Mesendoderm (in vitro differentiated cells): ENCODE data around the gene GNAT1.

ENCODE experiments used
- DNase-seq: peaks from one replicate; pipeline ENCODE4 v3.0.0; 2013
- H2AK5ac ChIP-seq: 2 replicates; pipeline ENCODE4 v1.6.1; 2013; ENCODE audit warnings: low read length, inconsistent platforms
- H2BK120ac ChIP-seq: 2 replicates; pipeline ENCODE4 v1.6.1; 2013; ENCODE audit warnings: low read depth, mild to moderate bottlenecking, low read length, moderate library complexity, mixed read lengths
- H2BK15ac ChIP-seq: replicated peaks from 2 replicates; pipeline ENCODE4 v1.6.1; 2013; ENCODE audit warnings: low read depth, mild to moderate bottlenecking, moderate library complexity
- H2BK5ac ChIP-seq: 2 replicates; pipeline ENCODE4 v1.6.1; 2013; ENCODE audit warnings: low read length, inconsistent platforms
- H3K18ac ChIP-seq: 2 replicates; pipeline ENCODE4 v1.6.1; 2013; ENCODE audit warnings: mild to moderate bottlenecking, low read length, mixed read lengths
- H3K23ac ChIP-seq: one replicate; pipeline ENCODE4 v1.6.1; 2013; ENCODE audit warnings: low read length
- H3K27ac ChIP-seq: 2 replicates; pipeline ENCODE4 v1.5.1; 2013; ENCODE audit warnings: low read depth, mild to moderate bottlenecking, inconsistent platforms, low read length, moderate library complexity
- H3K27me3 ChIP-seq: 2 replicates; pipeline ENCODE4 v1.6.1; 2013; ENCODE audit warnings: low read length, control low read depth, mild to moderate bottlenecking, inconsistent platforms; ENCODE audit not compliant: insufficient read depth, poor library complexity
- H3K36me3 ChIP-seq: 2 replicates; pipeline ENCODE4 v1.6.1; 2013; ENCODE audit warnings: low read length, inconsistent platforms; ENCODE audit not compliant: control insufficient read depth, insufficient read depth
- H3K4ac ChIP-seq: one replicate; pipeline ENCODE4 v1.6.1; 2013; ENCODE audit warnings: low read depth, mild to moderate bottlenecking, low read length, moderate library complexity
- H3K4me1 ChIP-seq: 2 replicates; pipeline ENCODE4 v1.6.1; 2013; ENCODE audit warnings: low read depth, low read length, inconsistent platforms; ENCODE audit not compliant: control insufficient read depth
- H3K4me2 ChIP-seq: 2 replicates; pipeline ENCODE4 v1.6.1; 2013; ENCODE audit warnings: low read length
- H3K4me3 ChIP-seq: 2 replicates; pipeline ENCODE4 v1.5.1; 2013; ENCODE audit warnings: mild to moderate bottlenecking, low read length
- H3K56ac ChIP-seq: one replicate; pipeline ENCODE4 v1.6.1; 2013; ENCODE audit warnings: low read length
- H3K79me1 ChIP-seq: 2 replicates; pipeline ENCODE4 v1.6.1; 2013; ENCODE audit warnings: low read length, inconsistent platforms
- H3K79me2 ChIP-seq: 2 replicates; pipeline ENCODE4 v1.6.1; 2013; ENCODE audit warnings: mild to moderate bottlenecking, low read length; ENCODE audit not compliant: control insufficient read depth, insufficient read depth
- H3K9ac ChIP-seq: 2 replicates; pipeline ENCODE4 v1.6.1; 2013; ENCODE audit warnings: low read length, inconsistent platforms
- H4K5ac ChIP-seq: one replicate; pipeline ENCODE4 v1.6.1; 2013; ENCODE audit warnings: low read length
- H4K8ac ChIP-seq: one replicate; pipeline ENCODE4 v1.6.1; 2013; ENCODE audit warnings: low read depth, mild to moderate bottlenecking, control low read depth, low read length, moderate library complexity
- WGBS: extraction: QIAGEN DNeasy Blood & Tissue Kit; methylation state at CpG from one replicate; pipeline ENCODE4 v1.1.7; 2013; ENCODE audit warnings: low lambda C conversion rate, missing lambda C conversion rate; ENCODE audit not compliant: insufficient coverage; ENCODE audit errors: extremely low coverage; 5-methylcytosine and 5-hydroxymethylcytosine counted together

The GNAT1 gene

DNA sequence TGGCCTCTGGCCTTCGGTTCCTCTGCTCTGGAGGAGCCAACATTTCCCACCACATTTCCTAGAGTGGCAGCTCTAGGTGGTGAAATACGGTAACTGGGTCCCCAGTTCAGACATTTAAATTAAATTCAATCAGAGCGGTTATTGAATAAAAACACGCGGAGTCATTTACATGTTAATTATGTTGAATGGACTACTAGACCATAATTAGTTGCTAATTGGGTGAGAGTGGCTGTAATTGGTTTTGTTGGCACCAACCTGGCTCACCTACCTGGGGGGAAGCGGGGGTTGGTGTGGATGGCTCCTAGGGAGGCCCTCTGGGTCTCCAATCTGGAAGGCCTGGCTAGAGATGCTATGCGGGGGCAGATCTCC lies 23.6 kb upstream of the GNAT1 start:
- DNase-seq, result no peak
- Histone ChIP-seq H3K27ac (no peak overlapping the region), H3K4ac (no peak overlapping the region)

DNA sequence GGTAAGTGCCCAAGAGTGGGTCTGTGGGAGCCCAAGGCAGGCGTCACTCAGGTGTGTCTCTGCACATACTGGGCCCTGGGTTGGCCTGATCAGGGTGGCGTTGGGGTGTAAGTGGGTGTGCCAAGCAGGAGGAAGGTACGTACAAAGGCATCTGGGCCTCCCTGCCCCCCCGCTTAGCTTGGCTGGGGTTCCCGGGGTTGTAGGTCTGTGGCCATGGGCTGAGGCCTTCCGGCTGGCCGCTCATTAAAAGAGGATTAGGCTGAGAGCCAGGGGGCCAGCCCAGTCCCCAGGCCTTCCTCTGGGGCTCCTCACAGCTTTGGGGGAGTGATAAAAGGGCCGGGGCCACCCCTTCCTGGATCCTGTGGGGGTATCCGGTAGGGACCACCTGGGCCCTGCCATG lies 23.0 kb upstream of the GNAT1 start:
- peak overlapping the region; percentile 69 for H3K56ac ChIP-seq
- H3K18ac ChIP-seq, result no peak overlapping the region
- no peak overlapping the region for H3K23ac ChIP-seq
- no peaks in the 10 kb centered on the region for H3K36me3 ChIP-seq
- no peak for DNase-seq
- no peak overlapping the region for H4K5ac ChIP-seq
- H3K4me1 ChIP-seq, result peaks cover 33% of the 10 kb centered on the region
- H3K79me2 ChIP-seq, result peaks cover 24% of the 10 kb centered on the region
- no peak overlapping the region for H2BK5ac ChIP-seq
- no peak overlapping the region for H4K8ac ChIP-seq
- H3K4me2 ChIP-seq, result no peak overlapping the region
- H3K79me1 ChIP-seq, result peaks cover 43% of the 10 kb centered on the region
- no peaks in the 10 kb centered on the region for H3K27me3 ChIP-seq
- no peak overlapping the region for H3K4ac ChIP-seq
- no peak overlapping the region for H3K4me3 ChIP-seq
- H3K27ac ChIP-seq, result no peak overlapping the region
- H2BK15ac ChIP-seq, result no peak overlapping the region
- no CpG with 5 or more reads among the region's 9 CpGs for WGBS
- no peak overlapping the region for H2AK5ac ChIP-seq
- H3K9ac ChIP-seq, result peak overlapping the region; percentile 18
- no peak overlapping the region for H2BK120ac ChIP-seq

More for the DNA sequence above, 23.6 kb upstream of the GNAT1 start:
- Histone ChIP-seq H3K36me3 (no peaks in the 10 kb centered on the region), H3K9ac (peak overlapping the region; percentile 18), H4K8ac (no peak overlapping the region), H3K27me3 (no peaks in the 10 kb centered on the region), H3K79me2 (peaks cover 24% of the 10 kb centered on the region), H3K4me3 (no peak overlapping the region), H3K56ac (peak overlapping the region; percentile 52), H3K23ac (no peak overlapping the region), H3K79me1 (peaks cover 44% of the 10 kb centered on the region), H2AK5ac (no peak overlapping the region), H2BK5ac (no peak overlapping the region), H3K4me1 (peaks cover 33% of the 10 kb centered on the region), H4K5ac (no peak overlapping the region), H3K18ac (no peak overlapping the region), H2BK15ac (no peak overlapping the region), H3K4me2 (no peak overlapping the region), H2BK120ac (no peak overlapping the region)
- WGBS, result no CpG with 5 or more reads among the region's 7 CpGs

DNA sequence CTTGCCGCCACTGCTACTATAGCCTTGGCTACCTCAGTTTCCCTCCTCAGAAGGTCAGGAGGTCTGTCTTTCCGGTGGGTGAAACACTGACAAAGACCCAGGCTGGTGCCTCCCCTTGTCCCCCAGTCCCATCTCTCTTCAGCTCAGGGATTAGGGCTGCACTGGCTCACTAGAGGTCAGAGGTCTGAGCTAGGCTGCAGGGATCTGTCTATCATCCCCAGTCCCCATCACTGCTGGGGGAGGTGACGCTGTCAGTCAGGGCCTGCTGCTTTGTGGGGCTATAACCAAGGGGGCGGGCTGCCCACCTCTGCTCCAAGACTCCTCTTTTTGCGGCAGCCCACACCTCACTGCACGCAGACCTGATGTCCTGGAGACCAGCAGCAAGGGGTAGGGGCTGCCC lies 22.6 kb upstream of the GNAT1 start:
- H2AK5ac ChIP-seq, result no peak overlapping the region
- H3K27ac ChIP-seq, result no peak overlapping the region
- H2BK120ac ChIP-seq, result no peak overlapping the region
- H4K5ac ChIP-seq, result no peak overlapping the region
- H3K18ac ChIP-seq, result no peak overlapping the region
- H3K79me2 ChIP-seq, result peaks cover 20% of the 10 kb centered on the region
- H3K56ac ChIP-seq, result peak overlapping the region; percentile 63
- peaks cover 39% of the 10 kb centered on the region for H3K79me1 ChIP-seq
- no peak overlapping the region for H2BK5ac ChIP-seq
- no peaks in the 10 kb centered on the region for H3K27me3 ChIP-seq
- no peak overlapping the region for H2BK15ac ChIP-seq
- WGBS, result no CpG with 5 or more reads among the region's 6 CpGs
- no peak overlapping the region for H3K4ac ChIP-seq
- no peak overlapping the region for H3K9ac ChIP-seq
- DNase-seq, result no peak
- H3K4me2 ChIP-seq, result no peak overlapping the region
- H4K8ac ChIP-seq, result no peak overlapping the region
- H3K23ac ChIP-seq, result no peak overlapping the region
- peaks cover 31% of the 10 kb centered on the region for H3K4me1 ChIP-seq
- no peak overlapping the region for H3K4me3 ChIP-seq
- no peaks in the 10 kb centered on the region for H3K36me3 ChIP-seq

DNA sequence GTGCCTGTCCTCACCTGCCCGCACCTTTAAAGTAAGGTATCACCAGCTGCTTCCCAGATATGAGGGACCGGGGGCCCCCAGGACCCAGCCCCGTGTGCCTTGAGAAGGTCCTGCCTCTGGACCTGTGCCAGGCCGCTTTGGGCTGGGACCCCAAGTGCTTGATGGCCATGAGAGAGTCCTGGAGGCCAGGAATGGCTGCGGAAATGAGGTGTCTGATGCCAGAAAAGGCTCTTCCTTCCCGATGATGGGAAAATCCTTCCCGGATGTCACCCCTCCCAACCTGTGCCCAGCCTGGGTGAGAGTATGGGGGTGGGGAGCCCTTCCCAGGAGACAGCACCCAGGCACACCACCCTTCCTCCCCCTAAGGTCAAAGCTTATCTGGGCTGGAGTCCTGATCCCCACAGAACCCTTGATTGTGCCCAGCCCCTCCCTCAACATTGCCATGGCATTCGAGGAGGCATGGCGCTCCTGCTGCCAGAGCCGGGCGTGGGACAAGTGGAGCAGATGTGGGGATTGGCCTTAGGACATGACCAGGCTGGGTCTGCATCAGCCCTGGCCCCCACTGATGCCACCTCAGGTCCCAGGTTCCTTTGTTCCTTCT lies 22.1 kb upstream of the GNAT1 start:
- Histone ChIP-seq H3K9ac (no peak overlapping the region), H3K36me3 (no peaks in the 10 kb centered on the region), H3K4me1 (peaks cover 31% of the 10 kb centered on the region), H3K27me3 (no peaks in the 10 kb centered on the region), H4K5ac (no peak overlapping the region), H3K56ac (no peak overlapping the region), H2BK120ac (no peak overlapping the region), H3K27ac (no peak overlapping the region), H4K8ac (no peak overlapping the region), H3K79me1 (peaks cover 38% of the 10 kb centered on the region), H2BK5ac (no peak overlapping the region), H3K4ac (no peak overlapping the region), H2BK15ac (no peak overlapping the region), H2AK5ac (no peak overlapping the region), H3K79me2 (peaks cover 19% of the 10 kb centered on the region), H3K23ac (no peak overlapping the region), H3K4me3 (no peak overlapping the region), H3K18ac (no peak overlapping the region), H3K4me2 (no peak overlapping the region)
- WGBS, result no CpG with 5 or more reads among the region's 11 CpGs
- no peak for DNase-seq

DNA sequence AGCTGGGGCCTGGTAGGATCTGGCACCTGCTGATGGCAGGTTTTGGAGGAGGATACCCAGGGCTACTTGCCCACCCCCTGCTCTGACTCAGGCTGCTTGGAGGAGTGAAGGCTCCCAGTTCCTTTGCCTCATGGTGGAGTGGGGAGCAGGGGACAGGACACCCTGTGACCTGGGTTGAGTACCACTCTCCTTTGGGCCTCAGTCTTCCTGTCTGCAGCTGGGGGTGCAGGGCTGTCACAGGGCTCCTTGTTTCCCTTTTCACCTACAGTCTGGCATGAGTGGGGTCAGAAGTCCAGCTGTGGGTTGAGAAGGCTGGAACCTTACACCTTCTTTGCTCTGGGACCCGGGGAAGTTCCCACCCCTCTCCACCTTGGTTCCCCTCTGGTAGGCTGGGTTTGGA lies 21.6 kb upstream of the GNAT1 start:
- H3K23ac ChIP-seq, result no peak overlapping the region
- H2BK120ac ChIP-seq, result no peak overlapping the region
- no peak overlapping the region for H3K4ac ChIP-seq
- no peaks in the 10 kb centered on the region for H3K27me3 ChIP-seq
- H3K9ac ChIP-seq, result no peak overlapping the region
- peaks cover 19% of the 10 kb centered on the region for H3K79me2 ChIP-seq
- H3K4me1 ChIP-seq, result peaks cover 31% of the 10 kb centered on the region
- no peaks in the 10 kb centered on the region for H3K36me3 ChIP-seq
- no peak for DNase-seq
- WGBS, result no CpG with 5 or more reads among the region's 1 CpG
- H3K79me1 ChIP-seq, result peaks cover 35% of the 10 kb centered on the region
- H2BK15ac ChIP-seq, result no peak overlapping the region
- H3K4me2 ChIP-seq, result no peak overlapping the region
- no peak overlapping the region for H3K27ac ChIP-seq
- H4K8ac ChIP-seq, result no peak overlapping the region
- H3K18ac ChIP-seq, result no peak overlapping the region
- H2AK5ac ChIP-seq, result no peak overlapping the region
- no peak overlapping the region for H4K5ac ChIP-seq
- H2BK5ac ChIP-seq, result no peak overlapping the region
- H3K4me3 ChIP-seq, result no peak overlapping the region
- H3K56ac ChIP-seq, result no peak overlapping the region

DNA sequence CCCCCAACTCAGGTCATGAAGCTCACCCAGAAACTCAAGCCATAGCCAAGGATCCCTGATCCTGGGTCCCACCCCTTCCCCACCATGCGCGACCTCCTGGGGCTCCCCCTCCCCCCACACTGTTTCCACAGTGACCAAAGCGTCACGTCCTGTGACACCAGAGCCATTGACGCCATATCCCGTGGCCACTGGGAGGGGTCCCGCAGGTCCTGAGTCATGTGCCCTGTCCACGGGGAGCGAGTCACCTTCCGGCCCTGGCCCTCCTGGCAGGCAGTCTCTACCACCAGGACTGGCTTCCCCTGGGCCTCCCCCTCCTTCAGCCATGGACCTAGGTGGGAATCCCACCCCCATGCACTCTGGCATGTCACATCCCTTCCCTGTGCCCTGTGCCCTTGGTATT lies 20.7 kb upstream of the GNAT1 start:
- no peak overlapping the region for H4K8ac ChIP-seq
- H2BK5ac ChIP-seq, result no peak overlapping the region
- H3K36me3 ChIP-seq, result peaks cover under 1% of the 10 kb centered on the region
- H2BK120ac ChIP-seq, result no peak overlapping the region
- no peak overlapping the region for H2AK5ac ChIP-seq
- H3K9ac ChIP-seq, result no peak overlapping the region
- no peak overlapping the region for H3K27ac ChIP-seq
- H4K5ac ChIP-seq, result no peak overlapping the region
- DNase-seq, result no peak
- WGBS, result no CpG with 5 or more reads among the region's 10 CpGs
- no peak overlapping the region for H3K4me2 ChIP-seq
- no peak overlapping the region for H3K4ac ChIP-seq
- H3K27me3 ChIP-seq, result no peaks in the 10 kb centered on the region
- peaks cover 31% of the 10 kb centered on the region for H3K79me1 ChIP-seq
- peaks cover 26% of the 10 kb centered on the region for H3K4me1 ChIP-seq
- no peak overlapping the region for H3K56ac ChIP-seq
- no peak overlapping the region for H3K4me3 ChIP-seq
- no peak overlapping the region for H3K18ac ChIP-seq
- H3K23ac ChIP-seq, result no peak overlapping the region
- peaks cover 18% of the 10 kb centered on the region for H3K79me2 ChIP-seq
- H2BK15ac ChIP-seq, result no peak overlapping the region
